H1 (cell line): ENCODE results near the gene RAB35. TPM values are rescaled to one million over a fixed set of nuclear protein-coding genes. Genes with fewer than 3 reads are reported as not detected.

Experiments
- CTCF ChIA-PET: fragments of 300-600 bp; sonication (Branson Sonifier 250); formaldehyde crosslinking; loops from one replicate; lab custom pipeline; 2021; ENCODE audit not compliant: partially characterized antibody; lab: Charles Lee
- POLR2A ChIA-PET: fragments of 300-600 bp; sonication (Branson Sonifier 250); formaldehyde crosslinking; loops from one replicate; lab custom pipeline; 2021; ENCODE audit warnings: inconsistent platforms; ENCODE audit not compliant: partially characterized antibody; lab: Charles Lee
- DNase-seq, 2 experiments: peaks; one replicate each; pipeline versions ENCODE4 v3.0.0 to v3.0.0-alpha.2; 2010 to 2022; ENCODE audit warnings: low spot score in 2 of 2, low read depth in 1 of 2, mixed read lengths in 1 of 2
- FAIRE-seq: peaks from 2 replicates; lab custom pipeline; 2011; peaks lifted over from hg19 to GRCh38; lab: Jason Lieb, UNC
- H2AFZ ChIP-seq: 2 replicates; pipeline ENCODE4 v1.8.1; 2012; ENCODE audit warnings: low read length, inconsistent platforms
- H2AK5ac ChIP-seq: 2 replicates; pipeline ENCODE4 v1.6.1; 2013; ENCODE audit warnings: low read depth, low read length
- H2BK120ac ChIP-seq: replicated peaks from 2 replicates; pipeline ENCODE3; 2013; ENCODE audit warnings: low read depth, low read length, inconsistent platforms
- H2BK12ac ChIP-seq: 2 replicates; pipeline ENCODE4 v1.6.1; 2013; ENCODE audit warnings: low read depth, low read length
- H2BK15ac ChIP-seq: 2 replicates; pipeline ENCODE4 v1.6.1; 2013; ENCODE audit warnings: low read length
- H2BK20ac ChIP-seq: 2 replicates; pipeline ENCODE4 v1.6.1; 2013; ENCODE audit warnings: low read length
- H2BK5ac ChIP-seq: 2 replicates; pipeline ENCODE4 v1.6.1; 2013; ENCODE audit warnings: low read depth, low read length
- H3K14ac ChIP-seq: 2 replicates; pipeline ENCODE4 v1.6.1; 2013; ENCODE audit warnings: inconsistent platforms; ENCODE audit not compliant: insufficient read length
- H3K18ac ChIP-seq: 2 replicates; pipeline ENCODE4 v1.6.1; 2013; ENCODE audit warnings: low read length; ENCODE audit errors: extremely low read depth
- H3K23ac ChIP-seq: 2 replicates; pipeline ENCODE4 v1.6.1; 2013; ENCODE audit warnings: inconsistent platforms; ENCODE audit not compliant: insufficient read length
- H3K23me2 ChIP-seq: 2 replicates; pipeline ENCODE4 v1.6.1; 2013; ENCODE audit warnings: low read depth, low read length
- H3K27ac ChIP-seq: 2 replicates; pipeline ENCODE4 v1.6.1; 2011; ENCODE audit warnings: low read depth, low read length, inconsistent platforms
- H3K27me3 ChIP-seq, 4 experiments: replicated peaks in 1 of 4; 1 replicate in 1 of 4; 2 replicates in 3 of 4; pipeline versions ENCODE4 v1.6.1 to v1.8.1; 2011 to 2013; ENCODE audit warnings: low read length in 3 of 4, mild to moderate bottlenecking in 3 of 4, inconsistent platforms in 2 of 4, mixed read lengths in 2 of 4, moderate library complexity in 1 of 4; ENCODE audit not compliant: control insufficient read depth in 3 of 4, insufficient read depth in 3 of 4; ENCODE audit errors: extremely low read depth in 1 of 4
- H3K36me3 ChIP-seq, 4 experiments: 2 replicates each; pipeline versions ENCODE4 v1.6.1 to v1.8.1; 2011 to 2013; ENCODE audit warnings: mild to moderate bottlenecking in 4 of 4, low read length in 3 of 4, moderate library complexity in 2 of 4, control low read depth in 1 of 4, inconsistent platforms in 1 of 4; ENCODE audit not compliant: insufficient read depth in 4 of 4, control insufficient read depth in 2 of 4
- H3K4ac ChIP-seq: replicated peaks from 2 replicates; pipeline ENCODE3; 2013; ENCODE audit warnings: low read length, low read depth, mixed read lengths, inconsistent platforms; ENCODE audit not compliant: insufficient read length
- H3K4me1 ChIP-seq, 4 experiments: replicated peaks in 1 of 4; 1 replicate in 1 of 4; 2 replicates in 3 of 4; pipeline versions ENCODE4 v1.6.1 to v1.8.1; 2011 to 2013; ENCODE audit warnings: low read length in 3 of 4, inconsistent platforms in 2 of 4, mixed read lengths in 1 of 4; ENCODE audit not compliant: insufficient read depth in 4 of 4, control insufficient read depth in 3 of 4
- H3K4me2 ChIP-seq, 2 experiments: 2 replicates each; pipeline versions ENCODE4 v1.6.1 to v1.8.1; 2011 to 2013; ENCODE audit warnings: low read depth in 2 of 2, low read length in 2 of 2, control low read depth in 1 of 2, inconsistent platforms in 1 of 2, mild to moderate bottlenecking in 1 of 2; ENCODE audit not compliant: insufficient read depth in 1 of 2
- H3K4me3 ChIP-seq, 4 experiments: fragments of 200-600, 300-600 bp in 1 of 4; sonication (generic), shearing (Covaris generic), sonication (Bioruptor Twin) in 1 of 4; 2 replicates each; pipeline versions ENCODE4 v1.5.1 to v1.8.1; 2011 to 2016; ENCODE audit warnings: low read length in 4 of 4, low read depth in 3 of 4, control low read depth in 2 of 4, inconsistent platforms in 2 of 4, mild to moderate bottlenecking in 2 of 4, mixed read lengths in 1 of 4, moderate library complexity in 1 of 4; ENCODE audit not compliant: insufficient read depth in 2 of 4; ENCODE audit errors: extremely low read depth in 1 of 4
- H3K56ac ChIP-seq: replicated peaks from 2 replicates; pipeline ENCODE3; 2013; ENCODE audit warnings: low read depth, mild to moderate bottlenecking, mixed read lengths, low read length, inconsistent platforms; ENCODE audit not compliant: insufficient read length
- H3K79me1 ChIP-seq: 2 replicates; pipeline ENCODE4 v1.6.1; 2013; ENCODE audit warnings: low read depth, low read length, control low read depth
- H3K79me2 ChIP-seq, 2 experiments: 2 replicates each; pipeline versions ENCODE4 v1.6.1 to v1.8.1; 2012 to 2013; ENCODE audit warnings: low read length in 2 of 2, mild to moderate bottlenecking in 2 of 2, inconsistent platforms in 1 of 2; ENCODE audit not compliant: insufficient read depth in 2 of 2, control insufficient read depth in 1 of 2
- H3K9ac ChIP-seq, 4 experiments: replicated peaks in 1 of 4; 1 replicate in 1 of 4; 2 replicates in 3 of 4; pipeline versions ENCODE4 v1.6.1 to v1.8.1; 2011 to 2013; ENCODE audit warnings: low read depth in 3 of 4, low read length in 3 of 4, control low read depth in 2 of 4, mild to moderate bottlenecking in 2 of 4, moderate library complexity in 2 of 4, inconsistent platforms in 1 of 4; ENCODE audit errors: extremely low read depth in 1 of 4
- H3K9me3 ChIP-seq, 2 experiments: 2 replicates each; pipeline versions ENCODE4 v1.6.1 to v1.8.1; 2012 to 2013; ENCODE audit warnings: mild to moderate bottlenecking in 2 of 2, moderate library complexity in 2 of 2, control low read depth in 1 of 2, inconsistent platforms in 1 of 2, low read depth in 1 of 2, low read length in 1 of 2, mixed read lengths in 1 of 2; ENCODE audit not compliant: insufficient read depth in 2 of 2
- H4K20me1 ChIP-seq, 2 experiments: replicated peaks in 1 of 2; 2 replicates each; pipeline versions ENCODE3 to v1.8.1; 2011 to 2013; ENCODE audit warnings: inconsistent platforms in 2 of 2, low read length in 2 of 2, mild to moderate bottlenecking in 1 of 2; ENCODE audit not compliant: insufficient read depth in 2 of 2, control insufficient read depth in 1 of 2
- H4K5ac ChIP-seq: 2 replicates; pipeline ENCODE4 v1.6.1; 2013; ENCODE audit warnings: low read length, low read depth, mixed read lengths, inconsistent platforms; ENCODE audit not compliant: insufficient read length
- H4K8ac ChIP-seq: 2 replicates; pipeline ENCODE4 v1.8.0; 2013; ENCODE audit warnings: mild to moderate bottlenecking, moderate library complexity, low read length, inconsistent platforms; ENCODE audit not compliant: insufficient read depth; ENCODE audit errors: extremely low read depth
- H4K91ac ChIP-seq: replicated peaks from 2 replicates; pipeline ENCODE3; 2013; ENCODE audit warnings: low read length, mixed read lengths, inconsistent platforms; ENCODE audit not compliant: insufficient read length
- BRCA1 ChIP-seq: IDR thresholded peaks from 2 replicates; pipeline ENCODE4 v1.6.1; 2012; ENCODE audit warnings: low read depth, low read length, improper control_type of control experiment
- FOSL1 ChIP-seq: IDR thresholded peaks from 2 replicates; pipeline ENCODE4 v1.6.1; 2011; ENCODE audit warnings: mild to moderate bottlenecking, low read depth, low read length, moderate library complexity; ENCODE audit not compliant: insufficient read depth
- NANOG ChIP-seq: IDR thresholded peaks from 2 replicates; pipeline ENCODE4 v1.6.1; 2011; ENCODE audit warnings: low read length, low read depth, mild to moderate bottlenecking, inconsistent platforms; ENCODE audit not compliant: insufficient read depth, poor library complexity, severe bottlenecking
- POLR2AphosphoS5 ChIP-seq: IDR thresholded peaks from 2 replicates; pipeline ENCODE4 v1.6.1; 2011; ENCODE audit warnings: low read depth, low read length
- RBBP5 ChIP-seq: IDR thresholded peaks from 2 replicates; pipeline ENCODE4 v1.7.1; 2012; ENCODE audit warnings: low read depth, mild to moderate bottlenecking, inconsistent platforms, low read length, moderate library complexity, borderline replicate concordance
- SIRT6 ChIP-seq: IDR thresholded peaks from one replicate; pipeline ENCODE4 v1.7.1; 2012; ENCODE audit warnings: low read length, inconsistent platforms
- SRF ChIP-seq: IDR thresholded peaks from 2 replicates; pipeline ENCODE4 v1.6.1; 2011; ENCODE audit warnings: mild to moderate bottlenecking, low read depth, low read length, moderate library complexity
- WGBS, 2 experiments: shearing (Covaris generic) in 1 of 2; methylation state at CpG; one replicate each; pipeline versions ENCODE4 v1.1.6 to v1.1.7; 2013 to 2015; ENCODE audit warnings: low lambda C conversion rate in 2 of 2, mixed read lengths in 2 of 2, inconsistent platforms in 1 of 2, low coverage in 1 of 2, missing lambda C conversion rate in 1 of 2; ENCODE audit not compliant: insufficient replicate concordance in 2 of 2, insufficient coverage in 1 of 2, insufficient read length in 1 of 2; ENCODE audit errors: extremely low coverage in 1 of 2, missing lambda C conversion rate in 1 of 2; 5-methylcytosine and 5-hydroxymethylcytosine counted together
- polyA plus RNA-seq, 7 experiments: library from polyadenylated mRNA; depleted of rRNA in 3 of 7; stranded (reverse) in 5 of 7; unstranded in 2 of 7; fragments of >200 nt in 5 of 7; fragments of 200-250 nt in 2 of 7; gene quantifications; 1 replicate in 5 of 7; 2 replicates in 1 of 7; 4 replicates in 1 of 7; pipeline versions ENCODE4 v1.2.1 to v1.2.3, GENCODE V29; 2011 to 2013; ENCODE audit warnings: missing spikeins in 2 of 7, mixed read lengths in 2 of 7
- total RNA-seq: library from RNA; stranded (reverse); fragmentation: NEBNext Ultra II Directional; extraction: Animal tissue kit (Norgen Biotek cat#: 25700); gene quantifications from 2 replicates; pipeline ENCODE4 v1.2.1, GENCODE V29; 2021

The RAB35 gene
- total and polyA plus RNA-seq, 2 of the 8 experiments (the other 6 are each of a cell fraction or from before 2014, with no cell fraction given), result 33.4 to 39.0 TPM

GRCh38 chr12:120126635-120127005 lies 10.1 kb upstream of the RAB35 start:
- FAIRE-seq, result no peak
- H3K4ac ChIP-seq, result no peak overlapping the region
- H2BK120ac ChIP-seq, result no peak overlapping the region
- no peak overlapping the region for H2BK15ac ChIP-seq
- no peaks in the 10 kb centered on the region for H3K23me2 ChIP-seq
- WGBS, 2 experiments, result 78% methylated on average over 2 of the region's 2 CpGs; no CpG with 5 or more reads in 1 of the 2 experiments
- no peak overlapping the region for H3K14ac ChIP-seq
- H3K9ac ChIP-seq, result no peak overlapping the region
- H3K4me2 ChIP-seq, result no peak overlapping the region
- no peaks in the 10 kb centered on the region; a peak in 1 of 7 replicates for H3K27me3 ChIP-seq
- no peak overlapping the region for H3K23ac ChIP-seq
- H3K27ac ChIP-seq, result no peak overlapping the region
- no peak overlapping the region for H2AK5ac ChIP-seq
- no peak for DNase-seq
- peaks cover 31 to 52% (median 44%) of the 10 kb centered on the region in 4 experiments for H3K36me3 ChIP-seq
- no peak overlapping the region for H2AFZ ChIP-seq
- H3K4me1 ChIP-seq, result peaks cover 0 to 2% (median under 1%) of the 10 kb centered on the region in 4 experiments; a peak in 1 of 7 replicates
- no peak overlapping the region for H2BK20ac ChIP-seq
- no peak overlapping the region for H4K8ac ChIP-seq
- no peak overlapping the region for H4K5ac ChIP-seq
- H2BK5ac ChIP-seq, result no peak overlapping the region; the same call in 1 of the 2 replicates
- H3K4me3 ChIP-seq, result no peak overlapping the region
- H4K91ac ChIP-seq, result no peak overlapping the region
- no peaks in the 10 kb centered on the region for H3K9me3 ChIP-seq
- H4K20me1 ChIP-seq, result peaks cover 2% of the 10 kb centered on the region in 2 experiments
- H3K18ac ChIP-seq, result no peak overlapping the region
- no peak overlapping the region for H2BK12ac ChIP-seq
- ChIA-PET POLR2A (interaction anchor here (0.9 to 16.6 kb wide), 14 partner anchors 8 to 166 kb away, joined by 3 to 266 read pairs (median 6); partner anchors contain the start of genes GCN1, RAB35, RNU4-1 and RPLP0), CTCF (no interaction called here)
- no peak for TF ChIP-seq RBBP5
- no peak for TF ChIP-seq SIRT6
- no peak for TF ChIP-seq POLR2AphosphoS5
- no peak for TF ChIP-seq SRF
- TF ChIP-seq BRCA1, result no peak
- no peak for TF ChIP-seq NANOG
- no peak for TF ChIP-seq FOSL1
- H3K79me1 ChIP-seq, result no peaks in the 10 kb centered on the region; the same call in 1 of the 2 replicates
- no peaks in the 10 kb centered on the region for H3K79me2 ChIP-seq
- H3K56ac ChIP-seq, result no peak overlapping the region
